HL-60/S4 (cell line): ENCODE measurements around the gene RGP1.

Experiments used
- in situ Hi-C: fragments of 300-500 bp; cut with MboI; formaldehyde crosslinking; loops from 2 replicates; pipeline ENCODE4 v1.14.3; 2022; ENCODE audit warnings: low sequenced_read_pairs

RGP1 gene

DNA sequence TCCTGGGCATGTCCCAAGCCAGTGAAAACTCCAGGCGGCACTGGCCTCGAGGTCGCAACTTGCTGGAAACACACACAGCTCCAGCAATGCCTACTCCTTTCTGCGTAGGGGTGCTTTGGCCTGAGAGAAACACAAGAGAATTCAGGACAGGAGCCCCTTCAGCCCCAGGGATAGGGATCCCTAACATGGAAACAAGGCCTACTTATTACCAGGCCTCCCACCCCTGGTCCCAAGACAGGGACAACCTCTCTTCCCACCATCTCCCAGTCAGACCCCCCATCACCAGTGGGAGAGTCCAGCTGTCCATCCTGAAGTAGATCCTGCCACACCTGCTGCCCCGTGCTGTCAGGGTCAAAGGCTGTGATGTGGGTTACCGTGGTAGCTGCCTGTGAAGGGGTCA lies 8.8 kb upstream of the RGP1 start:
- in situ Hi-C loops: no loop called here

DNA sequence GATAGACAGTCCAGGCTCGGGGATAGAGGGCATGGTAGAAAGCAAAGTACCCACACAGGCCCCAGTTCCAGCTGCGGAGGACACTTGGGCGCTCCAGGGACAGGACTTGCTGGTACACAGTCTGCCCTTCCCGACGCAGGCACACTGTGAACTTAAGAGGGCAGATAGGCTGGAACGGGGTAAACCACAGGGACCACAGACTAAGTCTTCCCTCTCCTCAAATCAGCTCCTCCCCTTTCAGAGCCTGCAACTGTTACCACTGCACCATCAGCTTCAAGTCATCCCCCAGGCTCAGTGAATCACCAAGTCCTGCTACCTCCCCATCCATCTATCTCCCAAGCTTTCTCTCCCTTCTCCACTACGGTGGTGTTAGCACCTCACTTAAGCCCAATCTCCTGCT lies 7.3 kb upstream of the RGP1 start:
- in situ Hi-C loops: no loop called here

DNA sequence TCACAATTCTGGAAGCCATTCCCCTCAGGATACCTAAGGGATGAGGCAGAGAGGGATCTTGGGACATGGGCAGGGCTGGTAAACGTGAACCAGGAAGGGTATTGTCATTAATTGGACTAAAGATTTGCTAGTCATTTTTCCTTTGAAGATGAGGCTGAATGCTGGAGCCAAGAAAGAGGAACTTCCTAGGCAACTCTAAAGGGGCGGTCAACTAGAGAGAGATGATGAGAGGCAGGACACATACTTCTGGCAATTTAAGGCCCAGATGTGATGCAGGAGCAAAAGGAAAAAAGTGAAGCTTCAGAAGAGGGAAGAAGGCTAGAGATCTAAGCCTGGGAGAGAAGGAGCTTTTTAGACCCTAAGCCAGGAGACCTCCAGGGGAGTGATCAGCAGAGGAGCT lies 5.6 kb upstream of the RGP1 start:
- in situ Hi-C loops: no loop called here

DNA sequence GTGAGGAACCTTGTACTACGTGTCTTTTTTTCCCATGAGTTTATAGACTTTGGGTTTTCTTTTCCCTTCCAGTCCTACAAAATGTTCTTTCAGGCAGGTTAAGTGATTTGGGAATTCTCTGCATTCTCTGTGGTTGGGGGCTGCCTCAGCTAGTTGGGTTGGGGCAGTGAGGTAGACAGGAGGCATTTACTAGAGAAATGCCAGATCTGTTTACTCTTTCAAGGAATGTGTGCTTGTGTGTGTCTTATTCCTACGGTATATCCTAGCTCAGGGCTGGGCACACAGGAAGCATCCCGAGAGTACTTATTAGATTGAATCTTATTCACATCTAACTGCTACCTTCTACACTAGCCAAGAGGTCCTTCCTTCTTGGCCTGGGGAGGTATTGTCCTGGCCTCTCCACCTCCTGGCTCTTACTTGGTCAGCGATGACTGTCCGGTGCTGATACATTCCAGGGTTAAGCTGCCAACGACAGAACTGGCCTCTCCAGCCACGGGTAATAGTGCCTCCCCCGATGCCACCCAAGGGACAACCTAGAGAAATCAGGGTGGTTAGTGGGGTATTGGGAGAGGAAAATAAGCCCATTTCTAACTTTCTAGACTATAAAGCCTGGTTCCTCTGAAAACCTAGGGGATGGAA lies 5.1 kb upstream of the RGP1 start:
- in situ Hi-C loops: no loop called here

DNA sequence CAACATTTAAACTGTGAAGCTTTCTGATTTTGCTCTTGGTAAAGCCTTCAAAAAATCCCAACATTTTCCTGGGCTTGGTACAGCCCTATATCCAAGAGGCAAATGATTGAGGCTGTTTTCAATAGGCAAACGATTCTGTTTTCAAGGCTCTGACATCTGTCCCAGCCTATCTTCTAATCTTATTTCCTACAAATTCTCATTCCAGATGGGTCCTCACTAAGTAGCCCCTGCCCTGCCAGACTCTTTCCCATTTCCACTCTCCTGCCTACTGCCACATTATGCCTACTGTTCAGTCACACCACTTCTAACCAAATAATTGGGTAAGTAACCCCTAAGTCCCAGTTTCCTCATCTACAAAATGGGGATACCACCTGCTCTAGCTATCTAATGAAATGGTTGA lies 3.5 kb upstream of the RGP1 start:
- in situ Hi-C loops: no loop called here

DNA sequence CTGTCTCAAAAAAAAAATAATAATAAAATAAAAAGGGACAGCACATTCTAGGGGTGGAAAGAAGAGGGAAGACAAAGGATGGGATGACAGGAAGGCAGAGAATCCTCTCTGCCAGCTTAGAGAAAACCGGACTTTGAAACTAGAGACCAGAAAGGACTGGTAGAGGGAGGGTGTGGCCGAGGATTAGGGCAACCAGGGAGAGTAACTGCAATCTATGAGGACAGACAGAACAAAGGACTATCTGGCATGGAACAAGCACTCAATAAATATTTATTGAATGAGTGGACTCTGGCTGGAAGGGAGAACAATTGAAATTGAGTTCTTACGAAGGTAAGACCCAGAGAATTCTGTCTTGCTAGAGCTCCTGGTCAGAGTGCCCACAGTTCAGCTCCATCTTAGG lies 2.5 kb upstream of the RGP1 start:
- in situ Hi-C loops: no loop called here

DNA sequence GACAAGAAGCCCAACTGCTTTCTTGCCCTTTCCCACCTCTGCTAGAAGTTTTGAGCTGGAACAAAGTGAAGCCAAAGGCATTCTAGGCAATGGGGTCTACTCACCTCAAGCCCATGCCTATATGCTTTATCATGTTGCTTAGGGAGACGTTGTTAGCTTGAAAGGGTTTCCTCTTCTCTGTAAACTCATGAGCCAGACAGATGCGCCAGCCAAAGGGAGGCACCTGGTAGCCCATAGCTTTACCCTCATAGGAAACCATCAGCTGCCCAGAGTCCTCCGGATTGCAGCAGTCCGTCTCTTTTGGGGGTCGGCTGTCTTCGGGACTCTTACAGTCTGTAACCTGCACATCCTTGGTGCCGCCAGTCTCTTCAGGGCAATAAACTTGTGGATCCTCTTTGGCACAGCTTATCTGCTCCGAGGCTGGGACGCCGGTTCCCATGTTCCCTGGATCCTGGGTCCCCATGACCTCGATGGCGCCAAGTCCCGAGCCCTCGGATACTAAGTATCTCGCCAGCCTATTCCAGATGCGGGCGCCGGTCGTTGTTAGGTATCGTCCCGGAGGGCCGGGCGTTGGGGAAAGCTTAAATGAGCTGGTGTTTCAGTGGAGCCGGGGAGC lies 737 bp upstream of the RGP1 start:
- in situ Hi-C loops: no loop called here

DNA sequence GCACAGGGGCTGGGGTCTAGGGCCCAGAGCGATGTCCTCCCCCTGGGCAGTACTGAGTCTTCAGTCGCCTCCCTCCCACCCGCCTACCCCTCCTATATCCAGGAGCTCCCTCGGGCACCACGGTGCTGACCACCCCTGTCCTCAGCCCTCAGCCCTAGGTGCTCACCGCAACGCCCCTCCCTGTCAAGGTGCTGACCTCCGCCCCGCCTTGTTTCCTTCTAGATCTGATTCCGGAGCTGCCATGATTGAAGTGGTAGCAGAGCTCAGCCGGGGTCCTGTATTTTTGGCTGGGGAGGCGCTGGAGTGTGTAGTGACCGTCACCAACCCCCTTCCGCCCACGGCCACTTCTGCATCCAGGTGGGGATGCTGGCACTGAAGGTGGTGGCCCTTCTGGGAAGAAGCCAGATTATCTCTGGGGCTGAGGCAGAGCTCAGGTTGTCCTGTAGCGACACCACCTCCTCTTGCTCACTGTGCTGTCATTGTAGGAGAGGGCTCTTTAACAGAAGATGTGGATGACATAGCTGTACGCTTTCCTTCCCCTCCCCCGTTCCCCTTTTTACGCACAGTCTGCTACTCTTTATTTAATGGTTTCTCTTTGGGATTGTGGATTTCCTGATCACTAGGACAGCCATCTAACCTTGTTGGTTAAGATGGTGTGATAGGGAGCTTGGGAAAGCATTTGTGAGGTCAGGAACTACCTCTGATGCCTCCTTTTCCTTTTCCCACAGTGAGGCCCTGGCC lies 598 bp downstream of the RGP1 start:
- in situ Hi-C loops: no loop called here

DNA sequence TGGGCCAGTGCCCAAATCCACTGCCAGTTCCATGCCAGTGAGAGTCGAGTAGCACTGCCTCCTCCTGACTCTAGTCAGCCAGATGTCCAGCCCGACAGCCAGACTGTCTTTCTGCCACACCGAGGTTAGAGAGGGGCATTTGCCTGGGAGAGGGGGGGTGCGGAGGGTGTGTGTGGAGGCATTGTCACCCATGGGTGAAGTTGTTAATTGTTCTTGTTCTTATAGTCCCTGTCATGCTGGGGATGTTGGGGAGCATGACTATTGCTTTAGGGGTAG lies 1.1 kb downstream of the RGP1 start:
- in situ Hi-C loops: no loop called here

DNA sequence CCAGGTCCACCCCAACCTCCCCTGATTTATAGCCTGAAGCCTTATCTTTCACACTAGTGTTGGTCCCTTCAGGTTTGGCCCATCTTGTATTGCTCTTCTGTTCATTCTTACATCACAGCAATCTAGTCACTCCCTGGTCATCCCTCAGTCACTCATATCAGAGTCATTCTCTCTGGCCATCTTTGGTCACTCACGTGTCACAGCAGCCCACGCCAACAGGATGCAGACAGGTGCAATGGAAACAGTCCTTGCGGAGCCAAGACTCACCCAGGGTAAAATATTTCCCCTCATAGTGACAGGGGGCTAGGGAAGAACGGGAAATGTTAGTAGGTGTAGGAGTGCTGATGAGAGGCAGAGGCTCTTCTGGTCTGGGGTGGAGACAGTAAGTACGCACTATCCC lies 4.4 kb downstream of the RGP1 start:
- in situ Hi-C loops: no loop called here

DNA sequence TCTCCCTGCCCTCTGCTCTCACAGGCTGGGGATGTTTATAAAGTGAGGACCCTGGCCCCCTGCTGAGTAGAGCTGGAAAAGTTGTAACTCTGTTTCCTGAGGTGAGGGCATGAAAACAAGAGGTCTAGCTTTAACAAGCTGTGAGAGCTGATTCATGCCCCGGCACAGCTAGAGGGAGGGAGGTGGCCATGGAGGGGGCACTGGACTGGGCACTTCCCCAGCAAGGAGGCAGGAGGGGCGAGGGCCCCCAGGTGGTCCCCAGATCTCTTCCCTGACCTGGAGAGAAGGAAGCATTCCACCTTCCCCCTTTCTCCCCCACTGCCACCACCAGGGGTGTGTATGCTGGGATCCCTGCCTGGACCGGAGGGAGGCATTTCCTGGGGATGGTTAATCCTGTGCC lies 5.2 kb downstream of the RGP1 start, which contains the start of gene MSMP:
Gene MSMP, minus strand, starts transcription at position 13 of the 400 bp plus-strand sequence. CDS start 147 bp downstream, outside the sequence.
- in situ Hi-C loops: no loop called here

DNA sequence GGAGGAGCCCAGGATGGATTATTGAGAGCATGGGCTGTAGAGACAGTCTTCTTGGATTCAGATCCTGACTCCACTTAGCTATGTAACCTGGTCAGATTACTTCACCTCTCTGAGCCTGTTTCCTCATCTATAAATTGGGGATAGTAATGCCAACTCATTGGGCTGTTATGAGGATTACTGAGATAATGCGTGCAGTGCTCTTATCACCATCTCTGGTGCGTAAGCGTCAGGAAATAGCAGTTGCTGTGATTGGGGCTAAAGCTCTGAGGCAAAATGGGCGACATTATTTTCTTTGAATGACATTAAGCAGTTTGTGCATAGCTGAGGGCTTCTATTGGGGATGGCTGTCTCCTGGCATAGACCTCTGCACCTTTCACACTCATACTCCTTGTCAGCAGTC lies 6.0 kb downstream of the RGP1 start:
- in situ Hi-C loops: no loop called here

DNA sequence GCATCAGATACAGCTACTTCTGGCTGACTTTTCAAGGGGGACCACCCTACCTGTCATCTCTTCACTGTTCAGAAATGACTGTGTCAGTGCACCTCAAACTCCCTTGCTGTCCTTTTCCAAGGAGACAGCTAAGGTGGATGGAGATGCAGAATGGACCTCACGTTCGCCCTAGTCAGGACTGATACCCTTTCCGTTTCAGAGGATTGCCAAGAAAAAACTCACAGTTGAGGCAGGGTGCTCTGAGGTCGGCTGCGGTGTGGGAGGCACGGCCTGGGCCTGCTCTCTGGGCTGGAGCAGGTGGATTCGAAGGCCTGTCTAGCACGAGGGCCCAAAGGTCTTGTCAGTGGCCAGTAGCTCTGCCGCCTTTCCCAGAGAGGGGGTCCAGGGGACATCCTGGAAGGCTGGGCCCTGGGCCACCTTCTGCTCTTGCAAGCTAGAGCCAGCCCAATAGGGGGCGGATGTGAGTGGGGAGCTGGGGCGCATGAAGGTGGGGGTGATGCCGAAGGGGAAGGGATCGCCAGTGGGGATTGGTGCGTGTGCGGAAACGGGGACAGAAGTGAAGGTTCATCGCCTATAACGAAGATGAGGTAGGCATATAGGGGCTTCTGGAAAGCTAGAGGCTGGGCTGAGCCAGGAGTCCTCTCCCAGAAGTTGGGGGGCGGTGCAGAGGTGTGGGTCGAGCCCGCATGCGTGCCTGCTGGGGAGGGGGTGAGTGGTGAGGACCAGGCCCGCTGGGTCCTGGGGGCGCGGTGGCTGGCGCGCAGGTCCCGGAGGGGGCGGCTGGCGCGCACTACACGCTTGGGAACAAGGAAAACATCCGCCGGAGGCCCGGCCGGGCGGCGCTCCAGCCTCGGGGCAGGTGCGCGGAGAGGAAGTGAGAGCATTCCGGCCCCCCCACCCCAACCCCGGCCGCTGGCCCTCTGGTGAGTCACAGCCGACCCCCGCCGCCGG lies 7.5 kb downstream of the RGP1 start:
- in situ Hi-C loops: no loop called here

DNA sequence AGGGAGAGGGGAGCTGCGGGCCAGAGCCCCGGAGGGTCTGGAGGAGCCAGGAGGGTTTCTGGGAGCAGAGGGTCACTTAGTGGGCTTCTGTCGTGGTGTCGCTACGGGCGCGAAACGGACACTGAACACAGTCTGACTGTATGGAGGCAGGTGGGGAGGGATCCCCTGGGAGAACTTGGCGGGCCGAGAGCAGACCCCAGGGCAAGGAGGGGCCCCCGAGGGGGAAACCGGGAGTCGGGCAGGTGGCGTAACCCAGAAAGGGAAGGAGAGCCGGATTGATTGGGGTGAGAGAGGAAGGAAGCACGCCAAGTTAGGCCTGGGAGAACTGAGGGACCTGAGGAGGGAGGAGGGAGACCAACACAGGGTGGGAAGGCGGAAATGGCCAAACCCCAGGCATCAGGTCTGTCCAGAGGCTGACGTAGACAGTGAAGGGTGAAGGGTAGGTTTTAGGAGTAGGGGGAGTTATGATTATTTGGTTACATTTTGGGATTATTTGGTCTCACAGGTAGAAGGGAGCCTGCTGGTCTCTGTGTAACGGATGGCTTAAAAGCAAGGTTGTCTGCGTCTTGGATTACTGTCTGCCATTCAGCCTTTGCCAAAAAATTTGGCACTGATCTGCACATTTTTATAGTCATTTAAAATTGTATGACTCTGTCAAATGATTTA lies 8.3 kb downstream of the RGP1 start:
- in situ Hi-C loops: no loop called here

DNA sequence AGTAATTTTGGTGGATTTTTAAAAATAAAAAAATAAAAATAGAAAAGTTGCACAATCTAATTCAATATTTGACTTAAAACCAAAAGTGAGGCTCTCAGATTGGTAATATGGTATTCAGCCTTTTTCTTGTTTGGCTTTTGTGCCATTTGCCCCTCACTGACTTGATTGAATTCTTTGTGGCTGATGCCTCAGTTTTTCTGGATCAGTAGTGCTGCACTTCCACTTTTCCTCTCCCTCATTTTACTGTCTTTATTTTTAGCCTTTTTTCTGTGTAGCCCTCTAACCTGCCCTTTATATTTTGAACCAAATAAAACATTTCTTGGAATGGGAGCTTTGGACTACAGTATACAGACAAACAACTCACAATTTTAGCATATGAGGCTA lies 8.8 kb downstream of the RGP1 start:
- in situ Hi-C loops: no loop called here

DNA sequence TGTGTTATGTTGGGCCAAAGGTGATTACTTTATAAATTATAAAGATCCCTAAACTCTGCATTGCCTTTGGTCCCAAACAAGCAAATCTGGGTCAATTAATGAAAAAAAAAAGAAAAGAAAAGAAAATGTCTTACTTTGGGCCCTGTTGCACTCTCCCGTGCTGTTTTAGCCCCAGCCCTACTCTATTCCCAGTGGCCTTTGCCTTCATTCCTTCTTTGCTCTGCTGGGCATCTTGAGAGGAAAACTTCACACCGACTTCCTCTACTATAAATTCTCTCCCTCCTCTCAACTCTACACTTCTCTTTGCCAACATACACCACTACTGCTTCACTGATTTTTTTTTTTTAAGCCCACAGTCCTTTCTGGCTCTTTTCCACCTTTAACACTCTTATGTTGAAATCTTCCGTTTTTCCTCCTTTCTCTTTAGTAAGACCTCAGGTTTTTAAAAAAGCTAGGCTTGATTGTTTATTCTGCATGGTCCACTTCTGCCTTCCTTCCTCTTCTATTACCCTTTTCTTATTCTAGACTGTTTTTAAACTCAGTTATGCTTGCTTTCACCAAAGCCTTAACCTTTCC lies 9.5 kb downstream of the RGP1 start:
- in situ Hi-C loops: no loop called here

DNA sequence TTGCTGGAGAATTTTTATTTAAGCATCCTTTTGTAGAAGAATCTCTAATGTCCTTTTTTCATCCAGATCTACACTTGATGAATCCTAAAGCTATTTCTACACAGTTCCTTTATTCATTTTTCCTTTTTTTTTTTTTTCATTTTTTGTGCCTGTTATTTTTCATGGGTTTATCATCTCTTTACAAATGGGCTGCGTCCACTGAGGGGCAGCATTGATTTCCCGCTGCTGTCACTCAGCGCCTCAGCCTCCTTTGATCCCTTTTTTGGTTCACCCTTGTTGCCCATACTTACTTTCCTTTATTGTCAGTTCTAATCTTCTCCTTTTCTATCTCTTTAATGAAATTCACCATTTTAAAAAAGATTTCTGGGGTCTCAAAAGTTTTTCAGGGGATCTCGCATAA lies 10.7 kb downstream of the RGP1 start:
- in situ Hi-C loops: no loop called here

DNA sequence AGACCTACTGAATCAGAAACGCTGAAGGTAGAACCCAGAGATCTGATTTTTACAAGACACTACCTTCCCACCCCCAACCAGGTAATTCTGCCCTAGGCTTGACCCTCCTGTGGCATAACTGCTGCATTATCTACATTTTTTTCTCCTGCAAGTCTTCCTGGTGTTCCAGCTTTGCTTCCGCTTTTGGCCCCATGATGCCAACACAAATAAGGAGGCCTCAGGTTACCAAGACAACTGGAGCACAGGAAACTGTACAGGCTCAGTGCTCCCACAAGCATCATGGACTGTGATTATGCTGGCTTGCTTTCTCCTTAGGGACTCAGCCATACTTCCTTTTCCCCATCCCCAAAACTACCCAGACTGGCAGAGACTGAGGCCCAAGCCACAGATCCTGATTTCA lies 11.6 kb downstream of the RGP1 start:
- in situ Hi-C loops: no loop called here

DNA sequence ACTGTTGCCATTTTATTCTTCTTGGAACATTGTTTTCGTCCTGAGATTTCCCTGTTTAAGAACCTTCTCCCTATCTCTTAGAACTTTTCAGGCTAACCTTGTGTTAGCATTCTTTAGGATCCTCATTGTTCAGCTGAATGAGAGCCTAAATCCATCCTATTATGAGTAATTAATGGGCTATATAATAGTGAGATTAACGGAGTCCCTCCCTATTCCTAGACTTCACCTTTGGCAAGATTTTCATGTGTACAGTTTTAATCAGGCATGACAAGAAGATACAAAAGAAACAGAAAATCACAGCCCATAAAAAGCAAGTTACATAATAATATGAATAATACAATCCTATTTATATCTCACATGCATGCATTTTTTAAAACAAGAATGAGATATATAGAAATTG lies 14.1 kb downstream of the RGP1 start:
- in situ Hi-C loops: no loop called here

DNA sequence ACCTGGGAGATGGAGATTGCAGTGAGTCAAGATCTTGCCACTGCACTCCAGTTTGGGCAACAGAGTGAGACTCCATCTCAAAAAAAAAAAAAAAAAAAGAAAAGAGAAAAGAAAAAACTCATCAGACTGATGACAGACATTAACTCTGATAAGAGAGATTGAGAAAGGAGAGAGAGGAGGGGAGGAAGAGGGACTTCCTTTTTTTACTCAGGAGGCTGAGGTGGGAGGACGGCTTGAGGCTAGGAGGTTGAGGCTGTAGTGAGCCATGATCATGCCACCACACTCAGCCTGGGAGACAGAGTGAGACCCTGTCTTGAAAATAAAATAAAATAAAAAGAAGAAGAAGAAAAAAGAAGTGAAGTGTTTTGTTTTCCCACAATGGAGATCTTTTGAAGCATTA lies 14.7 kb downstream of the RGP1 start:
- in situ Hi-C loops: no loop called here

DNA sequence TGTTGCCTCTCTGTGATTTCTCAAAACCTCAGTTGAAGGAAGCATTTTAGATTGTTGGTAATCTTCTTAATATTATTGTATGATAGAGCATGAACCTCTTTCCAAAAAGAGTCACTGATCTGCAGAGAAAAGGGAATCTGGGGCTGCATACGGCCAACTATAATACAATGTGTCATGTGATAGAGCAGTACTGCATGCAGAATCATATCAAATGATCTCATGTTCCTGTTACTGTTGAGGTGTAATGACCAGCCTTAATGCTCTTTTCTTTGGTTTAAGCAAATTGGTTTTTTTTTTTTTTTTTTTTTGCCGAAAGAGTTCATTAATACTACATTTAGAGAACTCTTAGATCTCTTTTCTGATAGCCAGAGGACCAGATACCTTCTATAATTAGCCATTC lies 17.9 kb downstream of the RGP1 start:
- in situ Hi-C loops: no loop called here
